ENCODE measurements around the gene HIP1.

DNA sequence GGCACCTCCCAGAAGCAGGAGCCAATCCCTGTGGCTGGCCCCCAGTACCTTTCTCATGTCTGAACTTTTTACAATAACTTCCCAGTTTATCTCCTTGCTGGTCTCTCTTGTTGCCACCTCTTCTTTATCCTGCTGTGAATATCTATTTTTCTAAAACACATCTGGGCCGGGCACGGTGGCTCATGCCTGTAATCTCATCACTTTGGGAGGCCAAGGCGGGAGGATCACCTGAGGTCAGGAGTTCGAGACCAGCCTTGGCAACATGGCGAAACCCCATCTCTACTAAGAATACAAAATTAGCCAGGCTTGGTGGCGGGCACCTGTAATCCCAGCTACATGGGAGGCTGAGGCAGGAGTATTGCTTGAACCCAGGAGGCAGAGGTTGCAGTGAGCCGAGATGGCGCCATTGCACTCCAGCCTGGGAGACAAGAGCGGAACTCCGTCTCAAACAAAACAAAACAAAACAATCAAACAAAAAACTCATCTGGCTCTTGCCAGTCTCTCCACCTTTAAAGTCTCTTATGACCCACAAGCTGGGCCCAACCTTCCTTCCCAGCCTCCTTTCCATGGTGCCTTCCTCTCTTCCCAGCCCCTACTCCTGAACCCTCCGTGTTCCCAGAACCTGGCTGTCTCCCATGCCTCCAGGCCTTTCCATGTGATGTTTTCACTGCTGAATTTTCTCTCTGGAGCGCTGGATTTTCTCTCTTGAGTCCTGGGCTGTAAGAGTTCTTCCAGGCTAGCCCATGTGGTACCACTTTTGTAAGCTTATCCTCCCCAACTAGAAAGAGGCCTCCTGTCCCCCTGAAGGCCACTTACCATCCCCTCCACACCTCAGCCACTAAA lies 51.3 kb downstream of the HIP1 start:
- no peak for TF ChIP-seq POLR2AphosphoS5 (IDR thresholded peaks at IDR 0.05; ENCODE audit: low read depth, low read length)
- TF ChIP-seq, protein P1, sequence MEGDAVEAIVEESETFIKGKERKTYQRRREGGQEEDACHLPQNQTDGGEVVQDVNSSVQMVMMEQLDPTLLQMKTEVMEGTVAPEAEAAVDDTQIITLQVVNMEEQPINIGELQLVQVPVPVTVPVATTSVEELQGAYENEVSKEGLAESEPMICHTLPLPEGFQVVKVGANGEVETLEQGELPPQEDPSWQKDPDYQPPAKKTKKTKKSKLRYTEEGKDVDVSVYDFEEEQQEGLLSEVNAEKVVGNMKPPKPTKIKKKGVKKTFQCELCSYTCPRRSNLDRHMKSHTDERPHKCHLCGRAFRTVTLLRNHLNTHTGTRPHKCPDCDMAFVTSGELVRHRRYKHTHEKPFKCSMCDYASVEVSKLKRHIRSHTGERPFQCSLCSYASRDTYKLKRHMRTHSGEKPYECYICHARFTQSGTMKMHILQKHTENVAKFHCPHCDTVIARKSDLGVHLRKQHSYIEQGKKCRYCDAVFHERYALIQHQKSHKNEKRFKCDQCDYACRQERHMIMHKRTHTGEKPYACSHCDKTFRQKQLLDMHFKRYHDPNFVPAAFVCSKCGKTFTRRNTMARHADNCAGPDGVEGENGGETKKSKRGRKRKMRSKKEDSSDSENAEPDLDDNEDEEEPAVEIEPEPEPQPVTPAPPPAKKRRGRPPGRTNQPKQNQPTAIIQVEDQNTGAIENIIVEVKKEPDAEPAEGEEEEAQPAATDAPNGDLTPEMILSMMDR (IDR thresholded peaks at IDR 0.05): no peak
- TF ChIP-seq, protein P2, sequence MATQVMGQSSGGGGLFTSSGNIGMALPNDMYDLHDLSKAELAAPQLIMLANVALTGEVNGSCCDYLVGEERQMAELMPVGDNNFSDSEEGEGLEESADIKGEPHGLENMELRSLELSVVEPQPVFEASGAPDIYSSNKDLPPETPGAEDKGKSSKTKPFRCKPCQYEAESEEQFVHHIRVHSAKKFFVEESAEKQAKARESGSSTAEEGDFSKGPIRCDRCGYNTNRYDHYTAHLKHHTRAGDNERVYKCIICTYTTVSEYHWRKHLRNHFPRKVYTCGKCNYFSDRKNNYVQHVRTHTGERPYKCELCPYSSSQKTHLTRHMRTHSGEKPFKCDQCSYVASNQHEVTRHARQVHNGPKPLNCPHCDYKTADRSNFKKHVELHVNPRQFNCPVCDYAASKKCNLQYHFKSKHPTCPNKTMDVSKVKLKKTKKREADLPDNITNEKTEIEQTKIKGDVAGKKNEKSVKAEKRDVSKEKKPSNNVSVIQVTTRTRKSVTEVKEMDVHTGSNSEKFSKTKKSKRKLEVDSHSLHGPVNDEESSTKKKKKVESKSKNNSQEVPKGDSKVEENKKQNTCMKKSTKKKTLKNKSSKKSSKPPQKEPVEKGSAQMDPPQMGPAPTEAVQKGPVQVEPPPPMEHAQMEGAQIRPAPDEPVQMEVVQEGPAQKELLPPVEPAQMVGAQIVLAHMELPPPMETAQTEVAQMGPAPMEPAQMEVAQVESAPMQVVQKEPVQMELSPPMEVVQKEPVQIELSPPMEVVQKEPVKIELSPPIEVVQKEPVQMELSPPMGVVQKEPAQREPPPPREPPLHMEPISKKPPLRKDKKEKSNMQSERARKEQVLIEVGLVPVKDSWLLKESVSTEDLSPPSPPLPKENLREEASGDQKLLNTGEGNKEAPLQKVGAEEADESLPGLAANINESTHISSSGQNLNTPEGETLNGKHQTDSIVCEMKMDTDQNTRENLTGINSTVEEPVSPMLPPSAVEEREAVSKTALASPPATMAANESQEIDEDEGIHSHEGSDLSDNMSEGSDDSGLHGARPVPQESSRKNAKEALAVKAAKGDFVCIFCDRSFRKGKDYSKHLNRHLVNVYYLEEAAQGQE (IDR thresholded peaks at IDR 0.05; ENCODE audit: insufficient read depth in 1 of 2, low read depth in 2 of 2, low read length in 1 of 2): no peak
- no peak for TF ChIP-seq TCF7L2 (IDR thresholded peaks at IDR 0.05; ENCODE audit: low read depth, low read length)
- no peak for TF ChIP-seq SIN3A (IDR thresholded peaks at IDR 0.05; ENCODE audit: borderline replicate concordance, insufficient read depth, low read depth, low read length)
